ENCODE data around the gene DROSHA.

The DROSHA gene

GRCh38 chr5:31355337-31355736 is 176.6 kb downstream of the DROSHA start:
- Histone ChIP-seq H3K9me3 (ENCODE audit: control insufficient read depth, insufficient read depth, low read length) (no peaks in the 10 kb centered on the region), H3K27me3 (ENCODE audit: control insufficient read depth, insufficient read depth, low read length) (no peaks in the 10 kb centered on the region), H3K36me3 (ENCODE audit: control insufficient read depth, insufficient read depth, low read length) (no peaks in the 10 kb centered on the region), H3K27ac (ENCODE audit: low read length) (no peak overlapping the region), H3K4me3 (ENCODE audit: low read length) (no peak overlapping the region), H3K4me1 (ENCODE audit: control insufficient read depth, insufficient read depth, low read length) (no peaks in the 10 kb centered on the region)
- no CpG with 5 or more reads among the region's 3 CpGs for WGBS (ENCODE audit: insufficient coverage, insufficient read length)
- no peak for DNase-seq (ENCODE audit: low read depth, low spot score)

Data from iPS DF 6.9 (cell line).